LNCAP (cell line): ENCODE data around the gene SNAPC3.

Source experiments
- TF ChIP-seq, protein P1 (sequence below): fragments of 450-650 bp; IDR thresholded peaks from 2 replicates; pipeline ENCODE4 v1.5.1; 2017; ENCODE audit warnings: mild to moderate bottlenecking

Gene SNAPC3

DNA sequence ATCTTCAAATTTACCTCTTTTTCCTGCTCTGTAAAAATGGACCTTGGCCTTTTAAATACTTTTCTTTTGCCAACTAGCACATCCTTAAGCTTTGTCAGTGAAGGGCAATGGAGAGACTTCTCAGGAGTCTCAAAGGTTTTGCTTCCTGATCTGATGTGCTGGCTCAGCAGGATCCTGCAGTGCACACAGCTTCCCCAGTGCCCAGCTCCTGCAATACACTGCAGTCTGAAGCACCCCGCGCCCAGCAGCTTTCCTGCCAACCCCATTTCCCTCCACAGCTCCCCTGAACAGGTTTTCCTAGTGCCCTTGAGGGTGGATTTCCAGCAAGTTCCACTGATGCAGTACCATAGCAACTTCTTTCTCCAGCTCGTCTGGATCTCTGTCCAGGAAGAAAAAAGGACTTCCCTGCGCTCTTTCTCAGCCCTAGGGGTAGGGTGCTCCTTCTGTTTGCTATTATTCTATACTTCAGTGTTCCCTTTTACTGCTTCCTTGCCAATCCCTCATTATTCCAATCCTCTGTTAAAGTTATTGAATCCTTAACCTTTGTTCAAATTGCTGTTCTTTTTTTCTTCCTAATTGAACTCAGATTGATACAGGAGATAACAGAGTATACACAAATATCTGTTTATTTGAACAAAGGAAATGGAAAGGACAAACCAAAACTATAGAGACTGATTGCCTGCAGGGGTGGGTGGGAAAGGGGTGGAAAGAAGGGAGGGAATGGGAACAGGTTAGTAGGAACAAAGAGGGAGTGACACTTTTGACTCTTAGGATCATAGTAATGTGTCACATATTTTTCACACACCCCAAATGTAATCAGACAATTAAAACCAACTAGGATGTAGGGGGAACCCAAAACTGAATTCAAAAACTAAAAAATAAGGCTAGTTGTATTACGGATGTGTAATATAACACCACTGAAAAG is 8.5 kb downstream of the SNAPC3 start:
- TF ChIP-seq, protein P1, sequence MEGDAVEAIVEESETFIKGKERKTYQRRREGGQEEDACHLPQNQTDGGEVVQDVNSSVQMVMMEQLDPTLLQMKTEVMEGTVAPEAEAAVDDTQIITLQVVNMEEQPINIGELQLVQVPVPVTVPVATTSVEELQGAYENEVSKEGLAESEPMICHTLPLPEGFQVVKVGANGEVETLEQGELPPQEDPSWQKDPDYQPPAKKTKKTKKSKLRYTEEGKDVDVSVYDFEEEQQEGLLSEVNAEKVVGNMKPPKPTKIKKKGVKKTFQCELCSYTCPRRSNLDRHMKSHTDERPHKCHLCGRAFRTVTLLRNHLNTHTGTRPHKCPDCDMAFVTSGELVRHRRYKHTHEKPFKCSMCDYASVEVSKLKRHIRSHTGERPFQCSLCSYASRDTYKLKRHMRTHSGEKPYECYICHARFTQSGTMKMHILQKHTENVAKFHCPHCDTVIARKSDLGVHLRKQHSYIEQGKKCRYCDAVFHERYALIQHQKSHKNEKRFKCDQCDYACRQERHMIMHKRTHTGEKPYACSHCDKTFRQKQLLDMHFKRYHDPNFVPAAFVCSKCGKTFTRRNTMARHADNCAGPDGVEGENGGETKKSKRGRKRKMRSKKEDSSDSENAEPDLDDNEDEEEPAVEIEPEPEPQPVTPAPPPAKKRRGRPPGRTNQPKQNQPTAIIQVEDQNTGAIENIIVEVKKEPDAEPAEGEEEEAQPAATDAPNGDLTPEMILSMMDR, result no peak

- TF ChIP-seq, protein P1, result no peak
These were observed 10.5 kb downstream of the SNAPC3 start for GRCh38 chr9:15433191-15433590.

DNA sequence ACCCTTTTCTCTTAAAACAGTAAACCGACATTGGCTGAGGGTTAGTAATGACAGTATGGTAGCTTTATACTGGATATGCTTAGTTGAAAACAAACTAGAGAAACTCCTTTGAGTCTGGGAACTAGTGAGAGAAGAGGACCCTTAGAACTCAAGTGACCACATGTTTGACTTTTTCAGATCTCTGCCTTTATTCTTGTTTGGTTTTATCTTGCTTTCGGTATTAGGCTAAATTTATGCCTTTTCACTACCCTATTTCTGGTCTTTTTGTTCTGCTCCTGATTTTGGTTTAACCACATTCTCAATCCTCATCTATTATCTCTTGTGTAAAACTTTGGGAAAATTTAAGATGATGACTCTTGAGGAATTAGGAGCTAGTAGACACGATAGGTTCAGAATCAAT is 11.0 kb downstream of the SNAPC3 start:
- TF ChIP-seq, protein P1, result no peak

GRCh38 chr9:15438891-15439290 is 16.2 kb downstream of the SNAPC3 start:
- TF ChIP-seq, protein P1, result no peak

GRCh38 chr9:15444141-15444540 is 21.5 kb downstream of the SNAPC3 start:
- TF ChIP-seq, protein P1, result no peak

GRCh38 chr9:15453956-15454355 is 31.3 kb downstream of the SNAPC3 start:
- TF ChIP-seq, protein P1, result no peak

DNA sequence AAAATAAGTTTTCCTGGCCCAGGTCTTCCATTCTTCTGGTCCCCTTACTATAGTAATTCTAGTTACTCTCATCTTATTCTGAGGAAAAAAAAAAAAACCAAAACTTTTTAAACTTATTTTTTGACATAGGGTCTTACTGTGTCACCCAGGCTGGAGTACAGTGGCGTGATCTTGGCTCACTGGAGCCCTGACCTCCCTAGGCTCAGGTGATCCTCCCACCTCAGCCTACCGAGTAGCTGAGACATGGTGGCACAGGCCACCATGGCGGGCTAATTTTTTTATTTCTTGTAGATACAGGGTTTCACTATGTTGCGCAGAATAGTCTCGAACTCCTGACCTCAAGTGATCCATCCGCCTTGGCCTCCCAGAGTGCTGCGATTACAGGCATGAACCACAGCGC is 38.4 kb downstream of the SNAPC3 start:
- TF ChIP-seq, protein P1, result no peak
